ENCODE results near the gene TRIM41. TPM values are rescaled to one million over a fixed set of nuclear protein-coding genes. Genes with fewer than 3 reads are reported as not detected.
A peak's percentile ranks its signal among the peaks of the same experiment; 100 is the strongest.

Gene TRIM41
- total and polyA plus RNA-seq, 9 of the 15 experiments (the other 6 are each of a cell fraction or from before 2014, with no cell fraction given): 1.8 to 47.6 (median 20.9) TPM

DNA sequence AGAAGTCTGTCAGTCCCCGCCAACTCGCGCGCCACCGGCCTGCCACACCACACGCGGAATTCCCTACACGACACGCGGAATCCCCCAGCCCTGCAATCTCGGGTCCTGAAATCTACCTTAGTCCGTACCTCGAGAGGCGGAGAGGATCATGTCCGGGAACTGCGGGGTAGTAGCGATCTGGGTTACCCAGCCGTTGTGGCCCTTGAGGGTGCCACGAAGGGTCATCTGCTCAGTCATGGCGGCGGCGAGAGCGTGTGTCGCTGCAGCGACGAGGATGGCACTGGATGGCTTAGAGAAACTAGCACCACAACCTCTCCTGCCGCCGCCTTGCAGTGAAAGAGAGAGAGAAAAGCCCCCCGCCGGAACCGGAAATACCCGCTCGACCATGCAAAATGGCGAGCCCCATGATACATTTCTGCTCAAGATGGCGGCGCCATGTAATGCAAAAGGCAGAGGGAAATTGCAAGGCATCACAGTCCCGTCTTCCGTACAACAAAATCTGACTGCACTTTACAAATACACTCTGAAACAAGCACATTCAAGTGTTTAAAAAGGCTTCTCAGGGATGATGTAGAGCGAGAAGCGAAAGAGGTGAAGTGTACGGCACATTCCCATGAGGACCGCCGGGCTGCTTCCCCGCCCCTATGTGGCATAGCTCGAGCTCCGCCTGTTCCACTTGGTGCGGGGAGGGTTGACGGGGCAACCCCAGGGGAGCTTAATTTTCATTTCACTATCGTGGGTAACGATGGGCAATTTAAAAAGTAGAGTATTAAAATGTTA lies 20.7 kb downstream of the TRIM41 start, which contains the start of gene RACK1 (continued):
- peak in 1 of 2 experiments; percentile 86; a peak in 2 of 4 replicates for TF ChIP-seq ZNF318 (IDR thresholded peaks at IDR 0.05; ENCODE audit: borderline replicate concordance in 1 of 2, low read depth in 1 of 2)
- TF ChIP-seq ARID4B (CRISPR knock-in tag; IDR thresholded peaks at IDR 0.05): peak; percentile 70; the same call in 1 of the 2 replicates
- TF ChIP-seq ILK (tag; IDR thresholded peaks at IDR 0.05; ENCODE audit: borderline replicate concordance, low read depth): no peak
- TF ChIP-seq CEBPB (tag; IDR thresholded peaks at IDR 0.05): no peak
- peak; percentile 46 for TF ChIP-seq ZNF431 (CRISPR knock-in tag; IDR thresholded peaks at IDR 0.05)

Measured in K562 (cell line).